ENCODE data around the gene NOTCH1.
A peak's percentile ranks its signal among the peaks of the same experiment; 100 is the strongest.

Gene NOTCH1

DNA sequence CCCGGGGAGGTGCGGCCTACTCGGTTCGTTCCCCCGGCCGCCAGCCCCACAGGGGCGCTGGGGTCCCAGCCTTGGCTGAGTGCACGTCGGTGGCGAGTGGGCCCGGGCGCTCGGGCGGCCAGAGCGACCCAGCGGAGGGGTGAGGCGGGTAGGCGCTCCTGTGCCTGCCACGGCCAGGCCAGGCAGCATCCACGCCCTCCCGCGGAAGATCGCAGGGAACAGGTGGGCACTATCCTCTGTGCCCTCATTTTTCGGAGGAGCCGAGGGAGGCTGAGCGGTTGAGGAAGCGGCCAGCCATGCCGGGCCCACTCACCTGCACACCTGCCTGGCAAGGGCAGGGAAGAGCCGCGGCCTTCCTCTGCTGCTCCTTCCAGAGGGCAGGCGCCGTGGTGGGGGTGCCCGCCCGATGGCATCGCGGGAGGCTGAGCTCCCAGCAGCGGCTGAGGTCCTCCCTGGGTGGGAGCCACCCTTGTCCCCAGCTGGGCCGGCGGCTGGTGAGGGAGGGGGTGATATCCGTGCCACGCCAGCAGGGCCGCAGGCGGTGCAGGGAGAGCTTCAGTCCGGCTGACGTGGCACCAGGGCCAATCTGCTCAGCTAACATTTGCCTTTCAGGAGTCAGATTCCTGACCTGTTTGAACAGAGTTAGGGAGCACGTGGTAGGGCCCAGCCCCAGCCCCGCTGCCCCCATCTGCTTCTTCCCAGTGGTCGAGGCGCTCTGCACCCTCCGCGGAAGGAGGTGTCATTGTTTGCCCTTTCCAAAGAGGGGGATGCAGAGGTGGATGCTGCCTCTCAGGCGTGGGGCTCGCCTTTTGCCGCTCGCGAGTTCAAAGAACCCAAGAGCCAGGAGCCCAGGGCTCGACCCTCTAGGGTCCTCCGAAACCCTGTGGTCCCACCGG is 61.4 kb downstream of the NOTCH1 start:
- TF ChIP-seq, protein P1, sequence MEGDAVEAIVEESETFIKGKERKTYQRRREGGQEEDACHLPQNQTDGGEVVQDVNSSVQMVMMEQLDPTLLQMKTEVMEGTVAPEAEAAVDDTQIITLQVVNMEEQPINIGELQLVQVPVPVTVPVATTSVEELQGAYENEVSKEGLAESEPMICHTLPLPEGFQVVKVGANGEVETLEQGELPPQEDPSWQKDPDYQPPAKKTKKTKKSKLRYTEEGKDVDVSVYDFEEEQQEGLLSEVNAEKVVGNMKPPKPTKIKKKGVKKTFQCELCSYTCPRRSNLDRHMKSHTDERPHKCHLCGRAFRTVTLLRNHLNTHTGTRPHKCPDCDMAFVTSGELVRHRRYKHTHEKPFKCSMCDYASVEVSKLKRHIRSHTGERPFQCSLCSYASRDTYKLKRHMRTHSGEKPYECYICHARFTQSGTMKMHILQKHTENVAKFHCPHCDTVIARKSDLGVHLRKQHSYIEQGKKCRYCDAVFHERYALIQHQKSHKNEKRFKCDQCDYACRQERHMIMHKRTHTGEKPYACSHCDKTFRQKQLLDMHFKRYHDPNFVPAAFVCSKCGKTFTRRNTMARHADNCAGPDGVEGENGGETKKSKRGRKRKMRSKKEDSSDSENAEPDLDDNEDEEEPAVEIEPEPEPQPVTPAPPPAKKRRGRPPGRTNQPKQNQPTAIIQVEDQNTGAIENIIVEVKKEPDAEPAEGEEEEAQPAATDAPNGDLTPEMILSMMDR (IDR thresholded peaks at IDR 0.05; ENCODE audit: low read depth, low read length) = no peak
- H3K4me3 ChIP-seq (ENCODE audit: low read depth, low read length) = peak overlapping the region; percentile 60
- DNase-seq (ENCODE audit: low read depth, low spot score) = no peak
- in situ Hi-C loops (cut with HindIII; ENCODE audit: low sequenced_read_pairs) = loop anchor here (10.0 kb wide), 1 partner anchor 60 kb away; the partner anchor contains the start of gene NOTCH1

DNA sequence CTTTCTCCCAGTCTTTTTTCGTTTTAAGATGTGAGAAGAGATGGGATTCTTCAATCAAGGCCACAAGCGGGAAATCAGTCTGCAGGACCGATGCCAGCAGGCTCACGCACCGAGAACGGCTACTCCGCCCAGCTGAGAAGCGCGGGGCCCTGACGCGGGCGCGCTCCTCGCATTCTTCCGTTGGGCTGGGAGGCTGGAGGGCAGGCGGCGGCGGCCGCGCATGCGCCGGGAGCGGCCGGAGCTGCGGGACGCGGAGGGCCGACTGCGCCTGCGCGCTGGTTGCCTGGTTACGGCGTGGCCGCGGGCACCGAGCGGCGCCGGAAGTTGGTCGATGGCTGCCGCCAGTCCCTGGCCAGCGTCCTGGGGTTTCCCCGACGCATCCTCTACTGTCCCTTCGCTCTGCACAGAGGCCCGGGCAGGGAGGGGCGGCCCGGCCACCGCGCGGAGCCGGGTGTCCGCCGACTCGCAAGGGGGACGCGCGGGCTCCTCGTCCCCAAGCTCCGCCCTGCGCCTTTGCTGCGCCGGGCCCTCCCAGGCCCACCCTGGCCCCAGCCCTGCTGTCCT is 62.2 kb downstream of the NOTCH1 start:
- TF ChIP-seq, protein P1 (IDR thresholded peaks at IDR 0.05; ENCODE audit: low read depth, low read length) = no peak
- peak; percentile 84 for DNase-seq (ENCODE audit: low read depth, low spot score)
- peak overlapping the region; percentile 60 for H3K4me3 ChIP-seq (ENCODE audit: low read depth, low read length)
- in situ Hi-C loops (cut with HindIII; ENCODE audit: low sequenced_read_pairs) = loop anchor here (10.0 kb wide), 1 partner anchor 61 kb away; the partner anchor contains the start of gene NOTCH1

DNA sequence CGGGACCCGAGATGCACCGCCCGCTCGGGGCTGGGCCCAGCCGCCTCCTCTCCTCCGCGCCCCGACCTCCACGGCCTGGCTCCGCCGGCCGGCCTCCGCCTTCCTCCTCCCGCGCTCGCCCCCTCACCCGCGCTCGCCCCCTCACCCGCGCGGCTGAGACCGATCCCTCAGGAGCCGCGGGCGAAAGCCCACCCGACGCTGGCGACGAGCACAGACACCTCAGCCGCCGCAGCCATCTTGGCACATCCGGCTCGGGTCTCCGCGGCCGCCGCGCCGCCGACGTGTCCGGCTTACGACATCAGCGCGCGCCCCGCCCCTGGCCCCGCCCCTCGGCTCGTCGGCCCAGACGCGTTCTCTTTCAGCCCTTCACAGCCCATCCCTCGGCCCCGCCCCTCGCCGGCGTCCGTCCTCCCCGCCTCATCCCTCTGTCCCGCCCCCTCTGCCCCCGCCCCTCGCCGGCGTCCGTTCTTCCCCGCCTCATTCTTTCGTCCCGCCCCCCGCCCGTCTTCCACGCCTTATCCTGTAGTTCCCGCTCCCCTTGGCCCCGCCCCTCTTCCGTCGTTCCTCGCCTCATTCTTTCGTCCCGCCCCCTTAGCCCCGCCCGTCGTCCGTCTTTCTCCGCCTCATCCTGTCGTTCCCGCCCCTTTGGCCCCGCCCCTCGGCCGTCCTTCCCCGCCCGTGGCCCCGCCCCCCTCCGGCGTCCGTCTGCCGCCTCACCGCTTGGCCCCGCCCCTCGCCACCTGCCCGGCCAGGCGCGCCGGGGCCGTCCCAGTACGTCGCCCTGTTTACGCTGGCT is 62.9 kb downstream of the NOTCH1 start, which contains the start of gene SEC16A:
Gene SEC16A (minus strand): TSS at position 248 of the 796 bp plus-strand sequence. CDS start 5,425 bp downstream, outside the sequence.
- DNase-seq (ENCODE audit: low read depth, low spot score) = peak; percentile 98
- H3K4me3 ChIP-seq (ENCODE audit: low read depth, low read length) = peak within 1 kb of the TSS; percentile 93
- in situ Hi-C loops (cut with HindIII; ENCODE audit: low sequenced_read_pairs) = loop anchor here (10.0 kb wide), 1 partner anchor 62 kb away; the partner anchor contains the start of gene NOTCH1
- TF ChIP-seq, protein P1 (IDR thresholded peaks at IDR 0.05; ENCODE audit: low read depth, low read length) = no peak

DNA sequence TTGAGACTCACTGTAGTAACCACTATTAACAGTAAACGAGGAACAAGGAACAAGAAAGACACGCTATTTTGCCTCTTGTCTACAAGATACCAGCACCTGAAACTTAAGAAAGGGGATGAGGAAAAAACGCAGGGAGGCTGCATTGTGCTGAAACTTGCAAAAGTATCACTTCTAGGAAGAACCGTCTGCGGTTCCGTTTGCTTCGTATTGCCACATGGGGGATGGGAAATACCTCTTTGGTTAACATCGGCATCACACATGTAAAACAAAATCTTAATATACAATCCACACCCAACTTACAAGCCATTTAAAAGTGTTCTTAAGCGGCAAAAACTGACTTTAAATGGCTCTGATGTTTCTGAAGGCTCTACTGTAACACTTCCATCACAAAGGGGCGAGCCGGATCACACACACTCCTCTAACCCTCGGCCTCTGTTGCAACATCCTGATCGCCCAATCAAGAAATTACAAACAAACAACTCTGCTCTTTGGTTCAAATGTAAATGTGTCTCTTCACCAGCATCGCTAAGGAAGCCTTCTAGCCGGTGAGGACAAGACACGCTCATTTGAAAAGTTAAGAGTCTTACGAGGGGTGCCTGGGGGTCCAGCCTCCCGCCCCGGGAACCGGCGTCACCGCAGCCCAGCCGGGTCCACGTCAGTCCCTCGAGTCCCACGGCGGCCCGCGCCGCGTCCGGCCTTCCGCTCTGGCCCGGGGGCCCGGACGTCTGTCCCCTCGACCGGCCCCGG is 63.6 kb downstream of the NOTCH1 start:
- peak; percentile 38 for DNase-seq (ENCODE audit: low read depth, low spot score)
- peak overlapping the region; percentile 93 for H3K4me3 ChIP-seq (ENCODE audit: low read depth, low read length)
- in situ Hi-C loops (cut with HindIII; ENCODE audit: low sequenced_read_pairs) = loop anchor here (10.0 kb wide), 1 partner anchor 63 kb away; the partner anchor contains the start of gene NOTCH1
- TF ChIP-seq, protein P1 (IDR thresholded peaks at IDR 0.05; ENCODE audit: low read depth, low read length) = no peak

DNA sequence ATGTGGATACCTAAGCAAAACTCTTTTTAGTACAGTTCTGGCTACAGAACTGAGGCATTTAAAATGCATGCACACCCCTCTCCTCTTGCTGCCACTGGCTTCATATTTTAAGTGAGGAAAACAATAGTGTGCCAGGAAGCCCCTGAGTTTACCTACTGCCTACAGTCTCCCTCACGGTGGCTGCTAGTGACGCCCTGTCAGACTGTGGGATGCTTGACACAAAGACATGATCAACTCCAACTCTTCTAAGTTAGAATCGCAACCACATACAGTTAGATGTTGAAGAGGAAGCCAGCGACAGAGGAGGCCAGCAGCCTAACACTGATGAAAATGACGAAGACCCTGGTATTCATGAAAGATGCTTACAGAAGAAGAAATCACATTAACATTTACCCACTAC is 64.3 kb downstream of the NOTCH1 start:
- in situ Hi-C loops (cut with HindIII; ENCODE audit: low sequenced_read_pairs) = loop anchor here (10.0 kb wide), 1 partner anchor 63 kb away; the partner anchor contains the start of gene NOTCH1
- peak overlapping the region; percentile 93 for H3K4me3 ChIP-seq (ENCODE audit: low read depth, low read length)
- DNase-seq (ENCODE audit: low read depth, low spot score) = no peak
- TF ChIP-seq, protein P1 (IDR thresholded peaks at IDR 0.05; ENCODE audit: low read depth, low read length) = no peak
